NCI-H82 treated with DMSO at 0.1 percent for 48 hours (cell line): Measurements from ENCODE around the gene ZBTB43.
"Not testable (repeated sequence)": the region's sequence is repeated elsewhere in the genome, so short reads cannot be mapped to it uniquely, and the experiment has no call there.

Experiments
- DNase-seq: peaks from one replicate; lab custom pipeline; 2025; ENCODE audit not compliant: unreplicated experiment; lab: John Stamatoyannopoulos, UW

Gene ZBTB43, protein sequence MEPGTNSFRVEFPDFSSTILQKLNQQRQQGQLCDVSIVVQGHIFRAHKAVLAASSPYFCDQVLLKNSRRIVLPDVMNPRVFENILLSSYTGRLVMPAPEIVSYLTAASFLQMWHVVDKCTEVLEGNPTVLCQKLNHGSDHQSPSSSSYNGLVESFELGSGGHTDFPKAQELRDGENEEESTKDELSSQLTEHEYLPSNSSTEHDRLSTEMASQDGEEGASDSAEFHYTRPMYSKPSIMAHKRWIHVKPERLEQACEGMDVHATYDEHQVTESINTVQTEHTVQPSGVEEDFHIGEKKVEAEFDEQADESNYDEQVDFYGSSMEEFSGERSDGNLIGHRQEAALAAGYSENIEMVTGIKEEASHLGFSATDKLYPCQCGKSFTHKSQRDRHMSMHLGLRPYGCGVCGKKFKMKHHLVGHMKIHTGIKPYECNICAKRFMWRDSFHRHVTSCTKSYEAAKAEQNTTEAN

DNA sequence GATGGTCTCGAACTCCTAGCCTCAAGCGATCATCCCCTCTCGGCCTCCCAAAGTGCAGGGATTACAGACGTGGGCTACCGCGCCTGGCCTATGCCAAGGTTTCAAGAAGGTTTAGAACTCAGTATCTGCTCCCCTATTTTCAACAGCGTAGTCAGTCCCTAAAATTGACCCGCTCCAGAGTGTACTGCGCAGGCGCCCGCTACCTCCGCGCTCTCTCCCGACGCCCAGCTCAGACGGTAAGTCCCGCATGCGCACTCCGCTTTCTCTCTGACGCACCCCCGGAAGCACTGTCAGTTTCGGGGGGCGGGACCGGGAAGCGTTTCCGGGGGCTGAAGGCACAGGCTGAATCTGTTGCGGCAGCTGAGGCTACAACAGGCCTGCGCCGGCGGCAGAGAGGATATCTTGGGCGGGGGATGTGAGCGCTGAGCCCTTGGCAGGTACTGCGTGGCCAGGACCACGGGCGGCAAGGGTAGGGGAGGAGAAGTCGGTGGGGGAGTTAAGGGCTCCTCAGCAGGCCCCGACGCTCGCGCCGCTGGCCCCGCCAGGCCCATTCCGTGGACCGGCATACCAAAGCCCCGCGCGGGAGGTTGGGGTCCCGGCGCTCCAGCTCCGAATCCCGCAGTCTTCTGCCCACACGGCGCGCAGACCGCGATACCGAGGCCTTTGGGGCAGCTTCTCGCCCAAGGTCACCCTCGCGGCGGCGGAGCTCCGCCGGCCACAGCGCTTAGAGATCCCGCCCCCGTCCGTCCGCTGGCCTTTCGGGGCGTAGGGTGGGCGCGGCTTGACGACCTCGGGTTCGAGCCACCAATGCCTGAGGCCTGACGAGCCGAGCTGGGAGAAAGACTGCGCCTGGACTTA lies at the start of gene ZBTB43:
Gene ZBTB43, plus strand, starts transcription at position 345 of the 858 bp plus-strand sequence. CDS start 27,470 bp downstream, outside the sequence.
- peak; percentile 87 for DNase-seq

DNA sequence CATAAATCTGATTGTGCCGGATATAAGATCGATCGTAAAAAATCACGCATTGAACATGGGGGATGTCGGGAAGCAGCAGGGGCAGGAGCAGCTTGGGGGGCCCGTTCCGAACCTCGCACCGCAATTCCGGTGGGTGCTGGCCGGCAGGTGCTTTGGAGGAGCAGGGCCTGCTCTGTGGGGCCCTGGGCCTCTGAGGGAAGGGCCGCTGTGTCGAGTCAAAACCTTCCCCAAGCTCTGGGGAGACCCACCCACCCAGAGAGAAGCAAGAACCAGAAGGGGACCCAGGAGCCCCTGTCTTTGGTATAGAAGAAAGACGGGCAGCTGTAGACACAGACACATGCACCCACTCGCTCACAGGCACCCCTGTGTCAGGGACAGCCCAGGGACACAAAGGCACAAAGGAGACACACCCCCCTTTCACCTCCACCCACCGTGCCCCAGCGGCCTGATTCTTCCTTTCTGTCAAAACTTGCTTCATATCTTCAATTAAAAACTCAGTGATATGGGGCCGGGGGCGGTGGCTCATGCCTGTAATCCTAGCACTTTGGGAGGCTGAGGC lies 49.4 kb upstream of the ZBTB43 start:
- no peak for DNase-seq

DNA sequence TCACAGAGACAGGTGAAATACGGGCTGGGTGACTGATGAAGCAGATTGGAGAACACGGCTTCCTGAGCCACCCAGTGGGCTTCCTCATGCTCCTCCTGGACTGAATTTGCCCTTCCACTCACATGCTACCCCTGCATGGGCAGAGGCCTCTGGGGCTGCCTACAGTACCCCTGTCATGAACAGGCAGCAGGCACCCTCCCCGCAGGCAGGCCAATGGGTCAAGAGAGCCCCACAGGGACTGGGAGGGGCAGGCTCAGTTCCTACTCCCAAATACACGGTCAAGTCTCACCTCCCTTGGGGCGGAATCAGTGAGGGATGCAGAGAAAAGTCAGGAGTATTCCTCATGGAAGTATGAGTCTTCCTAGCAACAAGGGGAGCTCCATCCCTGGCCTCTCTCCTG lies 48.6 kb upstream of the ZBTB43 start:
- DNase-seq: no peak

DNA sequence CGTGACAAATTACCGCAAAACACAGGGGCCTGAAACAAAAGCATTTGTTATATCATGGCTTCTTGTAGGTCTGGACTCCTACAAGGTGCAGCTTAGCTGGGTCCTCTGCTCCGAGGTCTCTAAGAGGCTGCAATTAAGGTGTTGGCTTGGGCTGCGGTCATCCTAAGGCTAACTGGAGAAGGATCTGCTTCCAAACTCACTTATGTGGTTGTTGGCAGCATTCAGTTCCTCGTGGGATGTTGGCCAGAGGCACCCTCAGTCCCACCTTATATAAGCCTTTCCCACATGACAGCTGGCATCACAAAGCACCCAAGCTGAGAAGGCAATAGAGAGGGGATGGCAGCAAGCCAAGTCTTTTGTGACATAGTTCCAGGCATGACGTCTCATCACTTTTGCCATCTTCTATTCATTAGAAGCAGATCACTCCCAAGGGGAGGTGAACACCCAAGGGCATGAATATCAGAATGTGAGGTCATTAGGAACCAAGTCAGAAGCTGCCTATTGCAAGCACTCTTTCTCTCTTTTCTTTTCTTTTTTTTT lies 47.9 kb upstream of the ZBTB43 start:
- no peak for DNase-seq

DNA sequence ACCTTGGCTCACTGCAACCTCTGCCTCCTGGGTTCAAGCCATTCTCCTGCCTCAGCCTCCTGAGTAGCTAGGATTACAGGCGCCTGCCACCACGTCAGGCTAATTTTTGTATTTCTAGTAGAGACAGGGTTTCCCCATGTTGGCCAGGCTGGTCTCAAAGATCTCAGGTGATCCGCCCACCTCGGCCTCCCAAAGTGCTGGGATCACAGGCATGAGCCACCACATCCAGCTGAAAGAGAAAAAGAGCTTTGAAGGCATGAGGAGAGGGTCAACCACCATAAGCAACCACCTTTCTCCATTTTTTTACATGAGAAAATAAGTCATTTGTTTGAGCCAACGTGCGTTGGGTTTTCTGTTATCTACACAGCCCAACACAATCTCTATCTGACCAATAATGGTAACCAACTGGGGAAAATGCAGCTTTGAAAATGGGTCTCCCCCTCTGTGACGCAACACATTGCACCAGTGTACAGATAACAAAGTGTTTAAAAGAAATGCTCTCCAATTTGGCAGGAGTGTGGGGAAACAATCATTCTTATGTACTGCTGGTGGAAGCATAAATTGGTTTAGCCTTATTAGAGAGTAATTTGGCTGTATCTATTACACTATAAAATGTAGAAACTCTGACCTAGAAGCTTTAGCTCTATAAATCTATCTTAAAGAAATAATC lies 45.8 kb upstream of the ZBTB43 start:
- no peak for DNase-seq

DNA sequence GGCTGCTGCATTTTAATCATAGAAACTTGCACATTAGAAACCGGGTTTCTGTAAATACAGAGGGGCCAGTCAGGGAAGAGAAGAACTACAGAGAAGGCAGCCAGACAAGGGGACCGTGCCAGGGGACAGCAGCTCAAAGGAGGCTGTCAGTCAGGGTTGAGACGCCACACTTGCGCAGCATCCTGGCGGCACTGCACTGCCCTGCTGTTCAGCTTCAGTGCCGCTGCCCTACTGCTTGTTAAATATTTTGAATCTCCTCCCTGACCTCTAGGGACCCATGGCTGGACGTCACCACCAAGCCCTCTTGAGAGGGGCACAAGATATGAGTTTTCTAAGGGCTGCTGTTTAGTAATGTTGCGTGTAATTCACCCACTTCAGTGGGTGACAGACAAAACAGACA lies 43.6 kb upstream of the ZBTB43 start:
- DNase-seq: no peak

DNA sequence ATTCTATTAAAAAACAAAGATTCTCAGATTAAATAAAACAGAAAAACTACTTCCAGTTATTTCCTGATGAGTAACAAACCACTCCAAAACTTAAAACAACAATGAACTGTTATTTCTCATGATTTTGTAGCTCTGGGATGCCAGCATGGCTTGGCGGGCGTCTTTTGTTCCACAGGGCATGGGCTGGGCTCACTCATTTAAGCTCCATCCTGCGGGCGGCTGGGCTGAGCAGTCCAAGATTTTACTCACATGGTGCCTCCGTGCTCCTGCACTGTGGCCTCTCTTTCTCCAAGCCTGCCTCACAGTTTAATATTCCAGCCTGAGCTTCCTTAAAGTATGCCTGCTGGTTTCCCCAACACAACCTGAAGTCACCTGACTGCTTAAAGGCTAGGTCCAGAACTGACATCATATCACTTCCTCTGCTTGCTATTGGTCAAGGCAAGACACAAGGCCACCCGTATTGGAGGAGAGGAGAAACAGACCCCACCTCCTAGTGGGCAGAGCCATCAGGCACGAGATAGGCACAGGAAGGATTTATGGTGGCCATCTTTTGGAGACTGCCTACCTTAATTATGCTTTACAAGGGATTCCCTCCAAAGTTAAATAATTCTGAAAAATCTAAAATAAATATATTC lies 41.6 kb upstream of the ZBTB43 start:
- no peak for DNase-seq

DNA sequence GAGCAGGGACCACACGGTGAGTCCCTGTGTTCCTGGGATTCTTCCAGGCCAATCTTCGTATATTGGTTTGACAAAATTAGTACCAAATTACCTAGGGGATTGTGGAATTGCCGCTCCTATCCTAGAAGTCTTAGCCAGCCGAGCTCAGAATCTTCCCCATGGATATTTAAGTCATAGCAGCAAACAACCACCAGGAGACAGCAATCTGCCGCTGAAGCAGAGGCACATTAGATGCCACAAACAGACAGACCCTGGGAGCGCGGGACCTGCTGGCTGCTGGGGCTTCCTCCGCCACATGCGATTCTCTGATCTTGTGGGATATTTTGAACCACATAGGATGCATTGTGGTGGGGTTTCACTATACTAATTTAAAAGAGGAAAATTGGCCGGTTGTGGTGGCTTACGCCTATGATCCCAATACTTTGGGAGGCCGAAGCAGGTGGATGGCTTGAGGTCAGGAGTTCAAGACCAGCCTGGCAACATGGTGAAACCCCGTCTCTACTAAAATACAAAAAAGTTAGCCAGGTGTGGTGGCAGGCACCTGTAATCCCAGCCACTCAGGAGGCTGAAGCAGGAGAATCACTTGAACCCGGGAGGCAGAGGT lies 31.7 kb upstream of the ZBTB43 start:
- DNase-seq: no peak

DNA sequence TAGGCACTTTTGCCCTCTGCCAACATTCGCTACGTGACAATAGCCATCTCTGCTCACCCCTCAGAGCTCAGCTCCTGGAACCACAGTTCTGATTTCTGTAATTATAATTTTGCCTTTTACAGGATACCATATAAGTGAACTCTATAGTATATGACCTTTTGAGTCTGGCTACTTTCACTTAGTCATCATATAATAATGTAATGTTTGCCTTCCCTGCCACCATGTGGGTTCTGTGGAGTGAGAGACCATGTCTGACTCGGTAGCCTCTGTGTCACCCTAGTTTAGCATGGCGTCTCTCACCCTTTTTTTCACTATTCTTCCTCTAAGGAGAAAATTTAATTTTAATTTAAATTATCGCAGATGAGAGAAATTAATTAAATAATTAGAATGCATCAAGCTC lies 28.9 kb upstream of the ZBTB43 start:
- no peak for DNase-seq

DNA sequence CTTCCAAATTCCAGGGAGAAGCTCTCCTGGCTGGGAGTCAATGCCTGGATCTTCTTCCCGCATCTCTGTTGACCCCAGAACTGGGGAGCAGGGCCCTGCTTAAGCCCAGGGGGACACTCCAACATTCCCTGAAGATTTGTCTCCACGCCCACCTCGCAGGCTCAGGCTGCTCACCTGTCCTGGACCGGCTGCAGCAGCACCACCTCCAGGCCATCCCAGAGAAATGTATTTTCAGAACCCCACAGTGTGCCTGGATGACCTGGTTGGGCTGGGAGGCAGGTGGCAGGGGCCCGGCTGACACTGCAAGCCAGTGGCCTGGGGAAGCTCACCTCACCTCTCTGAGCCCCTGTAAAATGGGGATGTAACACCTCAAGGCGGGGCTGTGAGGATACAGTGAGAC lies 27.1 kb upstream of the ZBTB43 start:
- DNase-seq: no peak

DNA sequence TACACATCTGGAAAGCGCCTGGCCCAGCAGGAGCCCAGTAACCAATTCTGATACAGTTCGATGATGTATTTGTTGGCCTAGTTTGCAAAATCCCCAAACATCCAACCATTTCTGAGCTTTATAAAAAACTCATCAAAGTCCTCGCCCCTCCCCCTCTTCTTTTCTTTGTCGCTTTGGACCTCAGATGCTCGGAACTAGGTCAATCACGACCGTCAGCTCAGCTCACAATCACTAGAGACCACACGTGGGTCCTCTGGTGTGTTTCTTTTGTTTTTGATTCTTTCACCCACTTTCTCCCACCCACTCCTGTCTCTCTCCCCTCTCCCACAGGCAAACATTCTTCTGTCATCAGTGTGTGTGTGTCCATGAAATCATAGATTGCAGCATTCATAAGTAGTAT lies 26.7 kb upstream of the ZBTB43 start:
- DNase-seq: no peak

DNA sequence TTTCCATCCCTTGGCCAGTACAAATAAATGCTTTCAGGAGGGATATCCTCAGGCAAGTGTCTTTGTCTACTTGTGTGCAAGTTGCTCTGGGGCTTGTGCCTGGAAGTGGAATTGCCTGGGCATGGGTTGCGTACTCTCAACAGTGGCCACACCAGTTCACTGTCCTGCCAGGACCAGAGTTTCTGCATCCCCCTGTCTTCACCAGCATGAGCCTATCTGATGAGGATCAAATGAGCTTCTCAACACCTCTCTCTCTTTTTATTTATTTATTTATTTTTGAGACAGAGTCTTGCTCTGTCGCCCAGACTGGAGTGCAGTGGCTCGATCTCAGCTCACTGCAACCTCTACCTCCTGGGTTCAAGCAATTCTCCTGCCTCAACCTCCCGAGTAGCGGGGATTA lies 26.1 kb upstream of the ZBTB43 start:
- DNase-seq: not testable (repeated sequence)

DNA sequence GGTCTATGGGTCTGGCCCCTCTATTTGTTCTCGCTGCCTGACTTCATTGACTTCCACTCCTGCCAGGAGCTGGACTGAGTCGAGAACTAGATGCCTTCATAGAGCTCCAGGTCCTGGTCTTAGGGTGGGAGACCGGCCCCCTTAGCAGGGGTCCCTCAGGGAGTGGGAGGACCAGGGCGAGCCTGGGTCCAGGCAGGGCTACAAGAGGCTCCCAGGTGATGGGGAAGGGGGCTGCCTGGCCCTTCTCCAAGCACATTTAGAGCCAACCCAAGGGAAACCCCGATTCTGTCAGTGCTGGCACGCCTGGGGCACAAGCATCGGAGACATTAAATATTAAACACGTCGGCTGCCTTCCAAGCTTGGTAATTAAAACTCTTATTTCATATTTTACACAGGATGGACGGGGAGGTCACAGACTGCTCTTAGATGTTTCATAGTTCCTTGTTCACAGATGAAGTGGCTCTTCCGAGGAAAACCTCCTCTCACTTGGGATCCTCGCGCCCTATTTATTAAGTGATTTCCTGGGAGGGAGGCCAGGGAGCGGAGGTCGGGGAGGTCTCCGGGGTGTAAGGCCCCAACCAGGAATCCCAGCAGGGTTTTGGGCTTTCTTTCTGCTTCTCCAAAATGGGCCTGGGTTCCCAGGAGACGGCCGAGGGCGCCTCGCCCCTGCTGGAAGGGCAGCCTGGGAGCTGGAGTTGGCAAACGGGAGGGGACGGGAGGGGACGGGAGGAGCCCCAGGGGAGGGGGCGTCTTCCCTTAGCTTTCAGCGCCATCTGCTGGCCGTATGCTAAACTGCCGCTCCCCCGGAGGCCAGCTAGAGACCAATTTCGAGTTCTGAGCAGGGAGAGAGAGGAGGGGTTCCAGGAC lies 23.4 kb upstream of the ZBTB43 start:
- DNase-seq: peak; percentile 28

DNA sequence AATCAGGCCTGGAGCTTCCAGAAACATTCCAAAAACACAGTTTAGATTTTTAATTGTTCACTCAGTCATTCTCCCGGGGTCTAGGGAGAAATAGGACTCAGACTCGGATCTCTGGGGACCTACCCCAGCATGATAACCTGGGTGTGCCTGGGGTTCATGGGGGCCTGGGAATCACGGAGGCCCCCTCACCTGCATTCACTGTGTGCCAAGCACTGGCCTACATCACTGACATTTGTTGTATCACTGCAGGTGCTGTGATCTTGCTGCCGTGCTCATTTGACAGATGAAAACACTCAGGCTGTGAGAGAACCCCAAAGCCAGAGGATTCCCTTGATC lies 22.8 kb upstream of the ZBTB43 start:
- no peak for DNase-seq

DNA sequence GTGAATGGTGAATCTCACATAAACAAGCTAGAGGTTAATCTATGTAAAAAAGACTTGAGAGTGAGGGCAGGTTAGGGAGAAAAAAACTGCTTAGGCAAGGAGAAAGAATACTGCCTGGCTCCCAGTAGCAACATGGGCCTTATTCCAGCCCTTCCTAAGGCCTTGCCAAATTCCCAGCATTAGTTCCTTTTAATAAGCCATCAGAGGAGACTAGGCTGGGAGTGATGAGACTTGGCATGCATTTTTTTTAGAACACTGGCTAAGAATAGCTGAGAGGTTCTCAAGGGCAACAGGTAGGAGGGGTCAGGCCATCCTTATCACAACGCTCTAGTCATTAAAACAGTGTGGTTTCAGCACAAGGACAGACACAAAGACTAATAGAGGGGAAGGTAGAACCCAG lies 20.9 kb upstream of the ZBTB43 start:
- no peak for DNase-seq

DNA sequence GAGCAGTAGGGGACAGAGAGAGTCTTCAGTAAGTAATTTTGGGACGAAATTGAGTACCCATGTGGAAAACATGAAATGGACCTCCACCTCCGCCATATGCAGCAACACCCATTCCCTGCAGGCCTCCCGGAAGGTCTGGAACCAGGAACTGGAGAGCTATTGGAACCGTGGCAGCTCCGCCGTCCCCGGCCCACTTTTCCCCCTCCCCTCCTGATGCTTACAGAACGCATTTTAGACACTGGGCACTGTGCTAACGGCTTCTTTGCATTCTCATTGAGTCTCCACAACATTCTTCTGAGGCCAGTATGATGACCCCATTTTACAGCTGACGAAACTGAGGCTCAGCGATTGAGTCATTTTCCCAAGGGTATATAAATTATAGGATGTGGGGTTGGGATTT lies 20.4 kb upstream of the ZBTB43 start:
- no peak for DNase-seq

DNA sequence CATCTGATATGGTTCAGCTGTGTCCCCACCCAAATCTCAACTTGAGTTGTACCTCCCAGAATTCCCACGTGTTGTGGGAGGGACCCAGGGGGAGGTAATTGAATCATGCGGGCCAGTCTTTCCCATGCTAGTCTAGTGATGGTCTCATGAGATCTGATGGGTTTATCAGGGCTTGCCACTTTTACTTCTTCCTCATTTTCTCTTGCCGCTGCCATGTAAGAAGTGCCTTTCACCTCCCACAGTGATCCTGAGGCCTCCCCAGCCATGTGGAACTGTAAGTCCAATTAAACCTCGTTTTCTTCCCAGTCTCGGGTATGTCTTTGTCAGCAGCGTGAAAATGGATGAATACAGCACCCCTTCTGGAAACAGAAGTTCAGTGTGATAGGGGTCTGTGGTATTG lies 20.0 kb upstream of the ZBTB43 start:
- DNase-seq: not testable (repeated sequence)

DNA sequence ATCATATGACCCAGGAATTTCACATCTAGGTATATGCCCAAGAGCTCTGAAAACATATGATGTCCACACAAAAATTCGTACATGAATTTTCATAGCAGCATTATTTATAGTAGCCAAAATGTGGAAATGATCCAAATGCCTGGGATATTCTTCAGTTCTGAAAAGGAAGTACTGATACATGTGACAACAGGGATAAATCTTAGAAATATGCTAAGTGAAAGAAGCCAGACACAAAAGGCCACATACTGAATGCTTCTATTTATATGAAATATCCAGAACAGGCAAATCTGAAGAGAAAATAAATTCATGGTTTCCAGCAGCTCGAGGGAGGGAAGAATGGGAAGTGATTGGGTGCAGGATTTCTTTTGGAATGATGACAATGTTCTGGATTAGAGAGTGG lies 16.8 kb upstream of the ZBTB43 start:
- DNase-seq: no peak

DNA sequence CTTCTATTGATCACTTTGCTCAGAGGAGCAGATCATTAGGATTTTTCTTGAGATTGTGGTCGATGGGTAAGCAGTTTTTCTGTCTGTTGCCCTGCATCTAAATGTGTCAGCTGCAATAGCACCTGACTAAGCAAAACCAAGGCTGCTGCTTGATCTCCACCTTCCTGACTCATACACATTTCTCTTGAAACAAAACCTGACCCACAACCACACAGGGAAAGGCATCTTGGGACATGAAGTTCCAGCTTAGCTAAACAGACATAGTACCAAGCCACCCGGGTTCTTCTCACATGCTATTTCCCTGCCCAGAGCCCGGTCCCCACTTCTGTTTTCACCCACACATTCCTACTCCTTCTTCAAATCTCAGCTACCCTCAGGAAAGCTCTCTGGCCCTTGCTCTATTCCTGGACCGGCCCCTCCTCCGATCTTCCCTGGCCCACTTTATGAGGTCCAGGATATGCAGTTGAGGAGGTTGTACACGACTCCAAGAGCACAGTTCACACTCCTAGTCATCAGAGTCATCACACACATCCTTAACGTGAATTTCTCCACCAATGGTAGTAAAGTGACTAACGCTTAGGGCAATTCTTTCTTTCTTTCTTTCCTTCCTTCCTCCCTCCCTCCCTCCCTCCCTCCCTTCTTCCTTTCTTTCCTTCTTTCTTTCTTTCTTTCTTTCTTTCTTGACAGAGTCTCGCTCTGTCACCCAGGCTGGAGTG lies 16.0 kb upstream of the ZBTB43 start:
- no peak for DNase-seq
